GM12865 (cell line): Measurements from ENCODE around the gene TMEM138.
"Not testable (repeated sequence)": the region's sequence is repeated elsewhere in the genome, so short reads cannot be mapped to it uniquely, and the experiment has no call there.

Experiments used
- DNase-seq: peaks from one replicate; pipeline ENCODE4 v3.0.0; 2010; ENCODE audit warnings: low read depth
- H3K4me3 ChIP-seq: 2 replicates; pipeline ENCODE4 v1.5.1; 2011; ENCODE audit warnings: mild to moderate bottlenecking, low read depth, low read length, control low read depth
- TF ChIP-seq, protein P1 (sequence below): IDR thresholded peaks from 2 replicates; pipeline ENCODE4 v1.5.1; 2011; ENCODE audit warnings: low read length, control low read depth, low read depth, inconsistent platforms; ENCODE audit not compliant: insufficient read depth; ENCODE audit errors: missing control alignments

TMEM138 gene

DNA sequence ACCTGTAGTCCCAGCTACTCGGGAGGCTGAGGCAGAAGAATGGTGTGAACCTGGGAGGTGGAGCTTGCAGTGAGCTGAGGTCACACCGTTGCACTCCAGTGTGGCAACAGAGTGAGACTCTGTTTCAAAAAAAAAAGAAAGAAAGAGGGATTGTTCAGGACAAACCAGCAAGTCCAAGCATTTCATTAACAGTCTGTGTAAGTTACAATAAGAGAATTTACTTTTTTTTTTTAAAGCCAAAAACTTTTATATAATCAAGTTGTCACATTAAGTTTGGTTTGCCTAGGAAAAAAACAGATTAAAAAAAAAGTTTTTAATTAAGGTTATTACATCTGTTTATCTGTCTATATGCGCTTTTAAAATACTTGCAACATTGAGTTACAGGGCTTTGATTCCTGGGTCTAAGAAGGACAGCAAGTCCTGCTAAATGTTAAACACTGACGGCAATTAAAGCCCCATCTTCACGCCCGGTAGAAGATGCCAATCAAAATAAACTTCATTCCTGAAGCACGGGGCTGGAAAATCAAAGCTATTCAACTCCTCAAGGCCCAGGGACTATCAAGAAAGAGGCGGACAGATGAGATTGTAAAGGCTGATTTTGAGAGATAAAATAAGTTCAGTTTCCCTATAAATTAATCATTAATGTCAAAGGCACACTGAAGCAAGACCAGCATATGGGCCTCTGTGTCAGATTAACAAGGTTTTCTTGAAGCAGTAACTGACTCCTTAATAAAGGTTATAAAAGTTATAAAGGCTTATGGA is 10.7 kb downstream of the TMEM138 start:
- TF ChIP-seq, protein P1, sequence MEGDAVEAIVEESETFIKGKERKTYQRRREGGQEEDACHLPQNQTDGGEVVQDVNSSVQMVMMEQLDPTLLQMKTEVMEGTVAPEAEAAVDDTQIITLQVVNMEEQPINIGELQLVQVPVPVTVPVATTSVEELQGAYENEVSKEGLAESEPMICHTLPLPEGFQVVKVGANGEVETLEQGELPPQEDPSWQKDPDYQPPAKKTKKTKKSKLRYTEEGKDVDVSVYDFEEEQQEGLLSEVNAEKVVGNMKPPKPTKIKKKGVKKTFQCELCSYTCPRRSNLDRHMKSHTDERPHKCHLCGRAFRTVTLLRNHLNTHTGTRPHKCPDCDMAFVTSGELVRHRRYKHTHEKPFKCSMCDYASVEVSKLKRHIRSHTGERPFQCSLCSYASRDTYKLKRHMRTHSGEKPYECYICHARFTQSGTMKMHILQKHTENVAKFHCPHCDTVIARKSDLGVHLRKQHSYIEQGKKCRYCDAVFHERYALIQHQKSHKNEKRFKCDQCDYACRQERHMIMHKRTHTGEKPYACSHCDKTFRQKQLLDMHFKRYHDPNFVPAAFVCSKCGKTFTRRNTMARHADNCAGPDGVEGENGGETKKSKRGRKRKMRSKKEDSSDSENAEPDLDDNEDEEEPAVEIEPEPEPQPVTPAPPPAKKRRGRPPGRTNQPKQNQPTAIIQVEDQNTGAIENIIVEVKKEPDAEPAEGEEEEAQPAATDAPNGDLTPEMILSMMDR: no peak
- H3K4me3 ChIP-seq: no peak overlapping the region

DNA sequence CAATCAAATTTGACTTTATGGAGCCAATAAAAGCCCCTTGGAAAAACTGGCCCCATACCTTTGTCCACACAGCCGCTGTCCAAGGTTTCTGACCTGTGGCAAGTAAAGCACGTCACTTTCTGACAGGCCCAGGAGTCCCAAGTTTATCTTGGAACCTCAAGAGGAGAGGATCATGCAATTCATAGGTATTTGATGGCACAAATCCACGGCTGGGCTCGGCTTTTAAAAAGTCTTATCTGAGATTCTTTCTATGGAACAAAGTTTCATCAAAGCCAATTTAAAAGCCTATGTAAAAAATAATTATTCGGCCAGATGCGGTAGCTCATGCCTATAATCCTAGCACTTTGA is 13.6 kb downstream of the TMEM138 start:
- no peak for DNase-seq
- TF ChIP-seq, protein P1: no peak
- H3K4me3 ChIP-seq: no peak overlapping the region

More for the DNA sequence above, 10.7 kb downstream of the TMEM138 start:
- DNase-seq: no peak

DNA sequence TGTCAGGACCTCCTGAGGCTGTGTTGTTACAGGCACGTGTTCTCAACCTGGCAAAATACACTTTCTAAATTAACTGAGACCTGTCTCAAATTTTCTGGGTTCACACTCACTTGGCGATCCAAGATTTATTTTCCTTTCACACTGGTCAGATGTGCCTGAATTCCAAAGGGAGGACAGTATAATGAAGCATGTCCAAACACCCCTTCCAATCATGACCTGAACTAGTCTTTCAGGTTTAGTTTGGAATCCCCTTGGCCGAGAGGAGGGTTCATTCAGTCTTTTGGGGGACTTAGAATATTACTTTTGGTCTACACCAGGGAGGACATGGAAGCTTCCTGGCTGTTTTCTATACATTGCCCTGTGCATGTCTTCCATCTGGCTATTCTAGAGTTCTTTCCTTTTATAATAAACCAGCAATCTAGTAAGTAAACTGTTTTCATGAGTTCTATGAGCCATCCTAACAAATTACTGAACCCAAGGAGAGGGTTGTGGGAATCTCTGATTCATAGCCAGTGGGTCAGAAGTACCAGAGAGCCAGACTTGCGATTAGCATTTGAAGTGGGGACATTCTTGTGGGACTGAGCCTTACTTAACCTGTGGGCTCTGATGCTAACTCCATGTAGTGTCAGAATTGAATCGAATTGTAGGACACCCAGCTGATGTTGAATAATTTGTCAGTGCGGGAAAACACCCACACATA is 15.4 kb downstream of the TMEM138 start:
- TF ChIP-seq, protein P1: no peak
- no peak overlapping the region for H3K4me3 ChIP-seq
- DNase-seq: no peak

DNA sequence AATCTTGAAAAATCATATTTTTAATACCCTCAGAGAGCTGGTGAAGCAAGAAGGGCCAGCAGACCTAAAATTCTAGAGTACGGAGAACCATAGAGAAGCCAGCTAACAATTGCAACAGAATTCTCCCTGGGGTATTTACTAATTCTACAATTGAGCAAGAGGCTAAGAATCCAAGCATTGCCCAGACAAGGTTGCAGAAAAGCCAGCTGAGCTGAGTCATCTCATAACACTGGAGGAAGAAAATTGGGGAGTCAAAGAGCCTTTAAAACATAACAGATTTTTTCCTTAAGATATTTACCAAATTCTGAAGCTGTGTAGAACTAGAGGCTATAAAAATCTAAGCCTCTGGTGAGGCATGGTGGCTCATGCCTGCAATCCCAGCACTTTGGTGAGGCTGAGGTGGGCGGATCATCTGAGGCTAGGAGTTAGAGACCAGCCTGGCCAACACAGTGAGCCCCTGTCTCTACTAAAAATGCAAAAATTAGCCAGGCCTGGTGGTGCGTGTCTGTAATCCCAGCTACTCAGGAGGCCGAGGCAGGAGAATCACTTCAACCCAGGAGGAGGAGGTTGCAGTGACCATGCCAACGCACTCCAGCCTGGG is 16.6 kb downstream of the TMEM138 start:
- DNase-seq: no peak
- TF ChIP-seq, protein P1: no peak
- H3K4me3 ChIP-seq: no peak overlapping the region

DNA sequence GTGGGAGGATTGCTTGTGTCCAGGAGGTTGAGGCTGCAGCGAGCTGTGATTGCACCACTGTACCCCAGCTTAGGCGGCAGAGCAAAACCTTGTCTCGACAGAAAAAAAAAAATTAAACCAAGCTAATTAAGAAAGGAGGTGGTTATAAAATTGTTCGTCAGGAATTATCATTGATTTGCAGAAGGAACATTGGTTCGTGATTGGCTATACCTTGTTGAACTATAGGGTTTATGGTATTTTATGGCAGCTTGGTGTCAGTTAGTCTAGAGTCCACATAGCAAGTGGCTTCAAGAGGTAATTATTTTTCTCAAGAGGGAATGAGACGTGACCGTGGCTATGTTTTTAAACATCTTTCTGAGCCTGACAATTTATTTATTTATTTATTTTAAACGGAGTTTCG is 18.7 kb downstream of the TMEM138 start:
- H3K4me3 ChIP-seq: no peak overlapping the region

DNA sequence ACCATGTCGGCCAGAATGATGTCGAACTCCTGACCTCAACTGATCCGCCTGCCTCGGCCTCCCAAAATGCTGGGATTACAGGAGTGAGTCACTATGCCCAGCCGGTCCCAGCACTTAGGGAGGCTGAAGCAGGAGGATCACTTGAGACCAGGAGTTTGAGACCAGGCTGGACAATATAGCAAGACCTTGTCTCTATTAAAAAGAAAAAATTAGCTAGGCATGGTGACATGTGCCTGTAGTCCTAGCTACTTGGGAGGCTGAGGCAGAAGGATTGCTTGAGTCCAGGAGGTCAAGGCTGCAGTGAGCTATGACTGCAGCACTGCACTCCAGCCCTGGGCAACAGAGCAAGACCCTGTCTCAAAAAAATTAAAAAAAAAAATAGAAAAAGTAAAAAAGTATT is 21.7 kb downstream of the TMEM138 start:
- H3K4me3 ChIP-seq: not testable (repeated sequence)

More for the DNA sequence above, 18.7 kb downstream of the TMEM138 start:
- no peak for DNase-seq
- TF ChIP-seq, protein P1: no peak

More for the DNA sequence above, 21.7 kb downstream of the TMEM138 start:
- not testable (repeated sequence) for DNase-seq
